ENCODE data around the gene XXYLT1.

XXYLT1 gene

GRCh38 chr3:195184716-195185421, 86.1 kb downstream of the XXYLT1 start:
- TF ChIP-seq PATZ1 (CRISPR knock-in tag; IDR thresholded peaks at IDR 0.05; ENCODE audit: borderline replicate concordance): no peak
- no peak for TF ChIP-seq ESRRG (CRISPR knock-in tag; IDR thresholded peaks at IDR 0.05)
- no peak for TF ChIP-seq PPARA (CRISPR knock-in tag; IDR thresholded peaks at IDR 0.05; ENCODE audit: borderline replicate concordance)
- no peak for TF ChIP-seq TCF4 (CRISPR knock-in tag; IDR thresholded peaks at IDR 0.05; ENCODE audit: borderline replicate concordance)
- no peak for TF ChIP-seq GLIS3 (CRISPR knock-in tag; IDR thresholded peaks at IDR 0.05)
- no peak for TF ChIP-seq ARNTL (CRISPR knock-in tag; IDR thresholded peaks at IDR 0.05; ENCODE audit: borderline replicate concordance, low read depth)
- TF ChIP-seq TOX (CRISPR knock-in tag; IDR thresholded peaks at IDR 0.05; ENCODE audit: borderline replicate concordance): no peak
- no peak for TF ChIP-seq ZFP30 (CRISPR knock-in tag; IDR thresholded peaks at IDR 0.05)
- no peak for TF ChIP-seq CSDC2 (CRISPR knock-in tag; IDR thresholded peaks at IDR 0.05)
- TF ChIP-seq SNAI2 (CRISPR knock-in tag; IDR thresholded peaks at IDR 0.05): no peak
- no peak for TF ChIP-seq ZFP3 (CRISPR knock-in tag; IDR thresholded peaks at IDR 0.05)
- TF ChIP-seq ZC3H10 (CRISPR knock-in tag; IDR thresholded peaks at IDR 0.05): no peak

GRCh38 chr3:195183071-195183776, 87.7 kb downstream of the XXYLT1 start:
- TF ChIP-seq ZNF70 (CRISPR knock-in tag; IDR thresholded peaks at IDR 0.05) (no peak), PPARA (CRISPR knock-in tag; IDR thresholded peaks at IDR 0.05; ENCODE audit: borderline replicate concordance) (no peak), SNAI2 (CRISPR knock-in tag; IDR thresholded peaks at IDR 0.05) (no peak), POU6F1 (CRISPR knock-in tag; IDR thresholded peaks at IDR 0.05; ENCODE audit: borderline replicate concordance, low read depth) (no peak), GLIS3 (CRISPR knock-in tag; IDR thresholded peaks at IDR 0.05) (no peak), ISL1 (CRISPR knock-in tag; IDR thresholded peaks at IDR 0.05) (no peak)
- ATAC-seq: no peak

More at GRCh38 chr3:195184716-195185421, 86.1 kb downstream of the XXYLT1 start:
- no peak for ATAC-seq

- ATAC-seq: peak; percentile 60
- TF ChIP-seq ZFP3 (CRISPR knock-in tag; IDR thresholded peaks at IDR 0.05) (no peak), ZNF70 (CRISPR knock-in tag; IDR thresholded peaks at IDR 0.05) (no peak), CREB5 (CRISPR knock-in tag; IDR thresholded peaks at IDR 0.05; ENCODE audit: low read depth) (no peak), POU6F1 (CRISPR knock-in tag; IDR thresholded peaks at IDR 0.05; ENCODE audit: borderline replicate concordance, low read depth) (no peak), CSDC2 (CRISPR knock-in tag; IDR thresholded peaks at IDR 0.05) (no peak), ESRRG (CRISPR knock-in tag; IDR thresholded peaks at IDR 0.05) (no peak), RARB (CRISPR knock-in tag; IDR thresholded peaks at IDR 0.05) (no peak), ZC3H10 (CRISPR knock-in tag; IDR thresholded peaks at IDR 0.05) (no peak), ZNF8 (CRISPR knock-in tag; IDR thresholded peaks at IDR 0.05) (no peak), SNAI2 (CRISPR knock-in tag; IDR thresholded peaks at IDR 0.05) (no peak), BACH2 (CRISPR knock-in tag; IDR thresholded peaks at IDR 0.05; ENCODE audit: borderline replicate concordance) (no peak), TSHZ2 (CRISPR knock-in tag; IDR thresholded peaks at IDR 0.05) (no peak), ZNF565 (CRISPR knock-in tag; conservative IDR thresholded peaks at IDR 0.05; ENCODE audit: low read depth) (no peak)
Measured at GRCh38 chr3:195182470-195182795, 88.5 kb downstream of the XXYLT1 start.
